HepG2 (cell line): ENCODE measurements around the gene ZNF79. TPM values are rescaled to one million over a fixed set of nuclear protein-coding genes. Genes with fewer than 3 reads are reported as not detected.

Source experiments
- HIC2 ChIP-seq: sonication (generic); formaldehyde crosslinking; IDR thresholded peaks from 2 replicates; pipeline ENCODE4 v1.9.0; 2022; ENCODE audit warnings: low read depth, missing genetic modification reagents
- NFAT5 ChIP-seq: sonication (generic); formaldehyde crosslinking; IDR thresholded peaks from 2 replicates; pipeline ENCODE4 v1.4.0; 2020; ENCODE audit warnings: missing genetic modification reagents
- NFIC ChIP-seq: IDR thresholded peaks from 2 replicates; pipeline ENCODE4 v1.6.1; 2012; ENCODE audit warnings: mild to moderate bottlenecking, low read length, inconsistent platforms
- NFYB ChIP-seq: sonication (generic); formaldehyde crosslinking; IDR thresholded peaks from 2 replicates; pipeline ENCODE4 v1.4.0; 2020; ENCODE audit warnings: missing genetic modification reagents
- PAWR ChIP-seq: sonication (generic); formaldehyde crosslinking; IDR thresholded peaks from 2 replicates; pipeline ENCODE4 v1.4.0; 2020; ENCODE audit warnings: missing genetic modification reagents, mild to moderate bottlenecking, borderline replicate concordance
- RARA ChIP-seq: IDR thresholded peaks from 2 replicates; pipeline ENCODE4 v1.6.1; 2016; ENCODE audit warnings: missing genetic modification reagents, missing compliant biosample characterization
- RARG ChIP-seq: sonication (generic); formaldehyde crosslinking; IDR thresholded peaks from 2 replicates; pipeline ENCODE4 v1.4.0; 2020; ENCODE audit warnings: low read depth, mild to moderate bottlenecking, missing genetic modification reagents
- RNF219 ChIP-seq: sonication (generic); formaldehyde crosslinking; IDR thresholded peaks from 2 replicates; pipeline ENCODE4 v1.5.0; 2020; ENCODE audit warnings: mild to moderate bottlenecking, missing genetic modification reagents
- TFAP4 ChIP-seq: sonication (generic); IDR thresholded peaks from 2 replicates; pipeline ENCODE4 v1.6.1; 2016; ENCODE audit warnings: low read depth, borderline replicate concordance
- ZFP41 ChIP-seq: sonication (generic); formaldehyde crosslinking; IDR thresholded peaks from 2 replicates; pipeline ENCODE4 v1.4.0; 2020; ENCODE audit warnings: mild to moderate bottlenecking, missing genetic modification reagents, borderline replicate concordance
- ZKSCAN5 ChIP-seq: sonication (generic); formaldehyde crosslinking; IDR thresholded peaks from 2 replicates; pipeline ENCODE4 v1.5.1; 2020; ENCODE audit warnings: mild to moderate bottlenecking, missing genetic modification reagents
- ZMYM3 ChIP-seq: sonication (generic); formaldehyde crosslinking; IDR thresholded peaks from 2 replicates; pipeline ENCODE4 v1.5.1; 2020; ENCODE audit warnings: mild to moderate bottlenecking, missing genetic modification reagents
- ZNF17 ChIP-seq: sonication (generic); formaldehyde crosslinking; IDR thresholded peaks from 2 replicates; pipeline ENCODE4 v1.5.0; 2020; ENCODE audit warnings: mild to moderate bottlenecking, missing genetic modification reagents
- ZNF207 ChIP-seq: fragments of 450-650 bp; IDR thresholded peaks from 2 replicates; pipeline ENCODE4 v1.6.1; 2016; ENCODE audit warnings: antibody characterized with exemption, borderline replicate concordance
- ZNF513 ChIP-seq: sonication (generic); formaldehyde crosslinking; conservative IDR thresholded peaks from 2 replicates; pipeline ENCODE4 v1.5.0; 2020; ENCODE audit warnings: missing genetic modification reagents
- ZNF800 ChIP-seq: sonication (generic); formaldehyde crosslinking; IDR thresholded peaks from 2 replicates; pipeline ENCODE4 v1.4.0; 2020; ENCODE audit warnings: missing genetic modification reagents
- polyA plus RNA-seq, 8 experiments: library from polyadenylated mRNA; depleted of rRNA in 3 of 8; stranded (reverse) in 7 of 8; unstranded in 1 of 8; fragments of >200 nt; fragmentation: Illumina TruSeq in 4 of 8; extraction: Trizol in 4 of 8; gene quantifications; 2 replicates each; pipeline versions ENCODE4 v1.2.1 to v1.2.3, GENCODE V29; 2011 to 2016; ENCODE audit warnings: low read depth in 4 of 8, missing spikeins in 1 of 8, mixed read lengths in 1 of 8; ENCODE audit not compliant: insufficient read depth in 1 of 8
- total RNA-seq, 5 experiments: library from RNA; depleted of rRNA; stranded (reverse); fragments of >200 nt; fragmentation: Illumina TruSeq; extraction: Trizol; gene quantifications; 2 replicates each; pipeline ENCODE4 v1.2.3, GENCODE V29; 2016; ENCODE audit warnings: low read depth in 1 of 5

Gene ZNF79
- total and polyA plus RNA-seq, 2 of the 13 experiments (the other 11 are each of a cell fraction or from before 2014, with no cell fraction given): 3.7 to 8.1 TPM

- TF ChIP-seq RNF219 (CRISPR knock-in tag) (no peak), RARG (CRISPR knock-in tag) (no peak), PAWR (no peak), ZKSCAN5 (CRISPR knock-in tag) (no peak), ZNF17 (CRISPR knock-in tag) (no peak), ZNF207 (no peak), ZFP41 (no peak), HIC2 (CRISPR knock-in tag) (no peak), ZNF800 (CRISPR knock-in tag) (no peak), NFAT5 (CRISPR knock-in tag) (no peak), ZMYM3 (CRISPR knock-in tag) (0 out of 2 replicates have a peak, but pooled peaks have one; percentile 14), NFIC (no peak), RARA (0 out of 2 replicates have a peak, but pooled peaks have one; percentile 11), NFYB (CRISPR knock-in tag) (no peak), TFAP4 (peak; percentile 51), ZNF513 (CRISPR knock-in tag) (no peak)
Observed at GRCh38 chr9:127421057-127421456, 3.1 kb upstream of the ZNF79 start (continued).
